MM.1S (cell line): ENCODE data around the gene CCNK.

Experiments
- DNase-seq: peaks from one replicate; pipeline ENCODE4 v3.0.0-alpha.2; 2015
- H2AFZ ChIP-seq: fragments of 300-600 bp; sonication (generic); 2 replicates; pipeline ENCODE4 v1.6.0; 2016; ENCODE audit warnings: antibody characterized with exemption, low read length
- H3F3A ChIP-seq: fragments of 300-600 bp; sonication (generic); 2 replicates; pipeline ENCODE4 v1.6.1; 2016; ENCODE audit warnings: mild to moderate bottlenecking, antibody characterized with exemption, low read length, moderate library complexity, mixed read lengths; ENCODE audit not compliant: insufficient read depth
- H3K27ac ChIP-seq: fragments of 300-600 bp; sonication (generic); 2 replicates; pipeline ENCODE4 v1.5.1; 2016; ENCODE audit warnings: mild to moderate bottlenecking, low read length
- H3K27me3 ChIP-seq: fragments of 300-600 bp; sonication (generic); replicated peaks from 2 replicates; pipeline ENCODE4 v1.6.0; 2016; ENCODE audit warnings: low read length; ENCODE audit not compliant: insufficient read depth
- H3K36me3 ChIP-seq: fragments of 300-600 bp; sonication (generic); replicated peaks from 2 replicates; pipeline ENCODE4 v1.6.1; 2016; ENCODE audit warnings: mild to moderate bottlenecking, low read length, mixed read lengths; ENCODE audit not compliant: insufficient read depth
- H3K4me1 ChIP-seq: fragments of 300-600 bp; sonication (generic); 2 replicates; pipeline ENCODE4 v1.6.1; 2016; ENCODE audit warnings: low read length, mixed read lengths
- H3K4me2 ChIP-seq: fragments of 300-600 bp; sonication (generic); 2 replicates; pipeline ENCODE4 v1.6.0; 2016; ENCODE audit warnings: low read depth, low read length
- H3K4me3 ChIP-seq: fragments of 300-600 bp; sonication (generic); 2 replicates; pipeline ENCODE4 v1.5.1; 2016; ENCODE audit warnings: low read length, mixed read lengths
- H3K79me2 ChIP-seq: fragments of 300-600 bp; sonication (generic); 2 replicates; pipeline ENCODE4 v1.6.1; 2016; ENCODE audit warnings: mixed run types, low read length, mixed read lengths
- H3K9ac ChIP-seq: fragments of 300-600 bp; sonication (generic); 2 replicates; pipeline ENCODE4 v1.6.1; 2016; ENCODE audit warnings: low read length, mixed read lengths
- H3K9me2 ChIP-seq: fragments of 300-600 bp; sonication (generic); replicated peaks from 2 replicates; pipeline ENCODE4 v1.6.1; 2016; ENCODE audit warnings: mild to moderate bottlenecking, low read length, mixed read lengths; ENCODE audit not compliant: insufficient read depth
- H3K9me3 ChIP-seq: fragments of 300-600 bp; sonication (generic); replicated peaks from 2 replicates; pipeline ENCODE4 v1.6.1; 2016; ENCODE audit warnings: mild to moderate bottlenecking, low read length, mixed read lengths; ENCODE audit not compliant: insufficient read depth
- H4K20me1 ChIP-seq: fragments of 300-600 bp; sonication (generic); 2 replicates; pipeline ENCODE4 v1.6.1; 2016; ENCODE audit warnings: mild to moderate bottlenecking, low read length, moderate library complexity, mixed read lengths; ENCODE audit not compliant: insufficient read depth
- EZH2 ChIP-seq: fragments of 300-600 bp; sonication (generic); optimal IDR thresholded peaks from 2 replicates; pipeline ENCODE3; 2017; ENCODE audit warnings: low read depth, mild to moderate bottlenecking, antibody characterized with exemption, low read length, mixed read lengths
- EZH2phosphoT487 ChIP-seq: fragments of 300-600 bp; sonication (generic); IDR thresholded peaks from 2 replicates; pipeline ENCODE4 v1.6.1; 2018; ENCODE audit warnings: antibody characterized with exemption, low read length
- TF ChIP-seq, protein P1 (sequence below): fragments of 300-600 bp; sonication (generic); IDR thresholded peaks from 2 replicates; pipeline ENCODE4 v1.5.1; 2016; ENCODE audit warnings: antibody characterized with exemption, low read length, mixed read lengths

CCNK gene

DNA sequence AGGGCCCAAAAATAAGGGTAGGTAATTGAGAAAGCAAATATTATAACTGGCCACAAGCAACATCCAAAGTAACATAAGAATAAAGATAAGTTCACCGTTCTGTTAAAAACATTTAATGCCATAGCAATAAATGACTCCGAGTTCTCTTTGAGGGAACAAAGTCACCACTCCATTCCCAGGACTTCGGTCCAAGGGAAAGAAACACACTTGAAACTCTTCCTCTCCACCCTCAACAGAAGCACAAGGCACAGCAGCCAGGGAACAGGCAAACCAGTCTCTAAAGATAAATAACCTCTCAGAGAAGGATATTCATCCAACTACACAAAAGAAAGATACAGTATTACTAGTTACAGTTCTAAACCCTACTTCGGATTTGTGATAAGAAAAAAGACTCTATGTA is 3.1 kb upstream of the CCNK start:
- peaks cover 4% of the 10 kb centered on the region; the same call in 1 of the 2 replicates for H3K4me1 ChIP-seq
- H3K9me3 ChIP-seq, result no peaks in the 10 kb centered on the region
- no peaks in the 10 kb centered on the region for H4K20me1 ChIP-seq
- no peak overlapping the region for H3K4me3 ChIP-seq
- no peaks in the 10 kb centered on the region for H3K27me3 ChIP-seq
- H3K4me2 ChIP-seq, result no peak overlapping the region
- no peaks in the 10 kb centered on the region for H3F3A ChIP-seq
- no peak overlapping the region for H3K9ac ChIP-seq
- TF ChIP-seq, protein P1, sequence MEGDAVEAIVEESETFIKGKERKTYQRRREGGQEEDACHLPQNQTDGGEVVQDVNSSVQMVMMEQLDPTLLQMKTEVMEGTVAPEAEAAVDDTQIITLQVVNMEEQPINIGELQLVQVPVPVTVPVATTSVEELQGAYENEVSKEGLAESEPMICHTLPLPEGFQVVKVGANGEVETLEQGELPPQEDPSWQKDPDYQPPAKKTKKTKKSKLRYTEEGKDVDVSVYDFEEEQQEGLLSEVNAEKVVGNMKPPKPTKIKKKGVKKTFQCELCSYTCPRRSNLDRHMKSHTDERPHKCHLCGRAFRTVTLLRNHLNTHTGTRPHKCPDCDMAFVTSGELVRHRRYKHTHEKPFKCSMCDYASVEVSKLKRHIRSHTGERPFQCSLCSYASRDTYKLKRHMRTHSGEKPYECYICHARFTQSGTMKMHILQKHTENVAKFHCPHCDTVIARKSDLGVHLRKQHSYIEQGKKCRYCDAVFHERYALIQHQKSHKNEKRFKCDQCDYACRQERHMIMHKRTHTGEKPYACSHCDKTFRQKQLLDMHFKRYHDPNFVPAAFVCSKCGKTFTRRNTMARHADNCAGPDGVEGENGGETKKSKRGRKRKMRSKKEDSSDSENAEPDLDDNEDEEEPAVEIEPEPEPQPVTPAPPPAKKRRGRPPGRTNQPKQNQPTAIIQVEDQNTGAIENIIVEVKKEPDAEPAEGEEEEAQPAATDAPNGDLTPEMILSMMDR, result no peak
- TF ChIP-seq EZH2phosphoT487, result no peak
- no peak for TF ChIP-seq EZH2
- peaks cover 80% of the 10 kb centered on the region for H3K79me2 ChIP-seq
- no peak overlapping the region for H3K27ac ChIP-seq
- no peak for DNase-seq
- no peaks in the 10 kb centered on the region for H3K9me2 ChIP-seq
- no peak overlapping the region for H2AFZ ChIP-seq
- no peaks in the 10 kb centered on the region for H3K36me3 ChIP-seq

DNA sequence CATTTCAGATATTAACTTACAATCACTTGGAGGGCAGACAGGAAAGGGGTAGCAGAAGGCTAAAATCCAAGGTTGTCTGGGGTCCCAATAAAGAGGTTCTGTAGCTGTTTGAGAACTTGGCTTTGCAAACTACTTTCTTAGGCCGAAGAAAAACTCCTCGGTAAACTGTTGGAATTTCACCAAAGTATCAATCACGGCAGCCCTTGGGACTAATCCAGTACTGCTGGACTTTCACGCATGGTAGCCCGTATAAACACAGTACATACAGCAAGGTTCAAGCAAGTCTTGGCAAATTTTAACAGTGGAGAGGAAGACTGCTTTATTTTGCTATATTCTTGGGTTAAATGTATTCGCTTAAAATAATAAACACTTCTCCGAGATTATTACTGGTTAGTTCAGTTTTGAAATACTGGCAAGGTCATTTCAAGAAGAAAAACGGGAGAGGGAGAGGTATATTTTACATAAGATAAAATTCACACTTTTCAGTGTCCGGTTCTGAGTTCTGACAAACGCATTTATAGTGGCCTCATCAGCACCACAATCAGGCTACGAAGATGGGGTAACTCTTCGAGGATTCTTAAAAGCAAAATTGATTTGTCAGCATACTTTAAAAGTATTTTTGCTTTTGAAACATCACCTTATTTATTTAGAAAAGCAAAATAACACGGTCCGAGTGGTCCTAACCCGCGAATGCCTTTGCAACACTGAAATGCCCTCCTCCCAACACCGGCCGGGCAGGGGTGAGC is 1.9 kb upstream of the CCNK start:
- peak overlapping the region; percentile 44; the same call in 1 of the 2 replicates for H3K9ac ChIP-seq
- no peak overlapping the region for H3K27ac ChIP-seq
- DNase-seq, result no peak
- TF ChIP-seq, protein P1, result no peak
- TF ChIP-seq EZH2phosphoT487 (no peak), EZH2 (no peak)
- 0 out of 2 replicates have a peak, but pooled peaks cover 3% of the 10 kb centered on the region for H4K20me1 ChIP-seq
- peaks cover 82% of the 10 kb centered on the region for H3K79me2 ChIP-seq
- H3K4me1 ChIP-seq, result peaks cover 4% of the 10 kb centered on the region; the same call in 1 of the 2 replicates
- no peaks in the 10 kb centered on the region for H3K27me3 ChIP-seq
- peak overlapping the region; percentile 62 for H3K4me2 ChIP-seq
- H3K36me3 ChIP-seq, result no peaks in the 10 kb centered on the region
- no peaks in the 10 kb centered on the region for H3K9me2 ChIP-seq
- H3K9me3 ChIP-seq, result no peaks in the 10 kb centered on the region
- peak overlapping the region; percentile 72 for H3K4me3 ChIP-seq
- no peak overlapping the region for H2AFZ ChIP-seq
- H3F3A ChIP-seq, result no peaks in the 10 kb centered on the region

DNA sequence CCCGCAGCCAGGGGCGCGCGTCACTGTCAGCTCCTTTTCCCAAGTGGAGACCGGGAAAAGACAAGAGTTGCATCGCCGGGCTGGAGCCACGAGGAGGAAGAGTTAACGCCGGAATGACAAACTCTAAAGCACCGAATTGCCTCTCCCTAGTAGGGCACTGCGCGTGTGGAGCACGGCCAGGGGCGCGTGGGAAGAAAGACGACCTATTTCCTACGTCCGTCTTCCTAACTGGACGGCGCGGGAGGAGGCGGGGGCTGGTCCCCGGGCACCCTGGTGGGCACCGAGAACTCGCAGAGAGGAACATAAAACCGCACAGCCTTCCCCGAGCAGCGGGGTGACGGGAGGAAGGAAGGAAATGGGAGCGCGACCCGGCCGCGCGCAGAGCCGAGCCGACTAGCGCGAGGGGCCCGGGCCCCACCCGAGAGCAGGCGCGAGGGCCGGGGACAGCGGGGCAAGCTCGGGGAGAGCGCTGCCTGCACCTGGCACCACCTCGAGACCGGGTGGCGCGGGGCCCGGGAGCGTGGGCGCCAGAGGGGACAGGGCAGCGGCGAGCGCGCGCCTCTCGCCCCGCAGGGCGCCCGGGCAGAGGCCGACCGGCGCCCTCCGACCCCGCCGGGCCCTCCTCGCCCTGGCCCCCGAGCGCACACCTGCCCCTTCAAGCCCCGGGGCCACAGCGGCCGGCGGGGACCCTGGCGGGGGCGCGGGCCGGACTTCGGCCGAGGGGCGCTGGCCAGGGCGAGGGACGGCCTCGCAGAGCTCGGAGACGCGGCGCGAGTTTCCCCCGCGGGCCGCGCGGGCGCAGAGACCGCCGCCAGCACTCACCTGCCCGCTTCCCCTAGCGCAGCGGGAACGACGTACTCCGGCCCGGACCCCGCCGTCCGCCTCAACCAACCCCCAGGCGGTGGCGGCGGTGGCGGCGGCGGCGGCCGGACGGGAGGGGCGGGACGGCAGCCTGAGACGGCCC is 1.0 kb upstream of the CCNK start, which contains the start of gene SETD3:
TSS of gene SETD3 (minus strand) at position 954 of the 964 bp plus-strand sequence. CDS start 15,054 bp downstream, outside the sequence.
- H3K9ac ChIP-seq, result peak within 1 kb of the TSS; percentile 76
- H4K20me1 ChIP-seq, result 0 out of 2 replicates have a peak, but pooled peaks cover 8% of the 10 kb centered on the region
- H3K4me3 ChIP-seq, result peak within 1 kb of the TSS; percentile 83
- peak within 1 kb of the TSS; percentile 44; the same call in 1 of the 2 replicates for H3K27ac ChIP-seq
- TF ChIP-seq EZH2phosphoT487, result no peak
- no peak for TF ChIP-seq EZH2
- TF ChIP-seq, protein P1, result no peak
- H3K9me2 ChIP-seq, result no peaks in the 10 kb centered on the region
- H3K27me3 ChIP-seq, result no peaks in the 10 kb centered on the region
- H3K4me2 ChIP-seq, result peak within 1 kb of the TSS; percentile 78
- no peaks in the 10 kb centered on the region for H3K36me3 ChIP-seq
- peak within 1 kb of the TSS; percentile 51 for H2AFZ ChIP-seq
- no peaks in the 10 kb centered on the region for H3F3A ChIP-seq
- no peaks in the 10 kb centered on the region for H3K9me3 ChIP-seq
- H3K79me2 ChIP-seq, result peaks cover 87% of the 10 kb centered on the region
- no peak for DNase-seq
- peaks cover 4% of the 10 kb centered on the region; the same call in 1 of the 2 replicates for H3K4me1 ChIP-seq
